Stomach (tissue), 9 donors: ENCODE results near the gene CFAP97D2. TPM values are rescaled to one million over a fixed set of nuclear protein-coding genes. Genes with fewer than 3 reads are reported as not detected.
A peak's percentile ranks its signal among the peaks of the same experiment; 100 is the strongest.

Experiments used
- DNase-seq, 2 donors: peaks; one replicate each; pipeline versions ENCODE4 v3.0.0 to v3.0.0-alpha.2; 2013 to 2019
- H3K27ac ChIP-seq, 5 donors: fragments of 200-600 bp in 4 of 5; sonication (generic) in 4 of 5; one replicate each; pipeline ENCODE4 v1.5.1; 2013 to 2019; ENCODE audit warnings: mild to moderate bottlenecking in 1 of 5, moderate library complexity in 1 of 5
- H3K27me3 ChIP-seq, 3 donors: fragments of 200-600 bp; sonication (generic); one replicate each; pipeline ENCODE4 v1.5.1; 2017 to 2019; ENCODE audit warnings: mixed run types in 1 of 3
- H3K36me3 ChIP-seq, 4 donors: fragments of 200-600 bp; sonication (generic); 1 replicate in 3 of 4; 2 replicates in 1 of 4; pipeline ENCODE4 v1.5.1; 2016 to 2019
- H3K4me1 ChIP-seq, 4 donors: fragments of 200-600 bp; sonication (generic); one replicate each; pipeline ENCODE4 v1.5.1; 2016 to 2019
- H3K4me3 ChIP-seq, 4 donors: fragments of 200-600 bp; sonication (generic) in 3 of 4; one replicate each; pipeline ENCODE4 v1.5.1; 2016 to 2019; ENCODE audit warnings: mild to moderate bottlenecking in 1 of 4
- H3K9me3 ChIP-seq, 4 donors: fragments of 200-600 bp; sonication (generic); one replicate each; pipeline ENCODE4 v1.5.1; 2016 to 2019
- EP300 ChIP-seq: sonication (generic); formaldehyde crosslinking; IDR thresholded peaks from one replicate; pipeline ENCODE4 v1.6.1; 2017; ENCODE audit warnings: antibody characterized with exemption
- POLR2A ChIP-seq, 4 donors: fragments of 450-650 bp; IDR thresholded peaks; one replicate each; pipeline ENCODE4 v1.6.1; 2016; ENCODE audit warnings: antibody characterized with exemption in 4 of 4, control low read depth in 2 of 4, mild to moderate bottlenecking in 1 of 4, moderate library complexity in 1 of 4
- POLR2AphosphoS5 ChIP-seq, 3 donors: sonication (generic); formaldehyde crosslinking; IDR thresholded peaks; one replicate each; pipeline ENCODE4 v1.6.1; 2016; ENCODE audit warnings: antibody characterized with exemption in 3 of 3
- WGBS, 5 donors: extraction: QIAGEN DNeasy Blood & Tissue Kit in 3 of 5; methylation state at CpG; one replicate each; pipeline versions ENCODE4 v1.1.5 to v1.1.7; 2013 to 2018; 5-methylcytosine and 5-hydroxymethylcytosine counted together
- intact Hi-C: fragments of 100-400 bp; cut with DNase I; formaldehyde crosslinking; loops from one replicate; pipeline ENCODE4 v1.15.1; 2023; ENCODE audit warnings: low total_unique reads
- polyA plus RNA-seq, 3 donors: library from polyadenylated mRNA; stranded (reverse); fragments of 200-250 nt; gene quantifications; one replicate each; pipeline ENCODE4 v1.2.3, GENCODE V29; 2013
- total RNA-seq, 5 donors: library from RNA; depleted of rRNA; stranded (reverse); fragments of >200 nt; gene quantifications; one replicate each; pipeline versions ENCODE4 v1.1.0 to v1.2.3, GENCODE V29; 2014 to 2016
- TF ChIP-seq, protein P1 (sequence below), 7 experiments: fragments of 450-650 bp in 4 of 7; fragments of 200-600 bp in 3 of 7; sonication (generic) in 3 of 7; IDR thresholded peaks; one replicate each; pipeline ENCODE4 v1.5.1; 2016 to 2019; ENCODE audit warnings: antibody characterized with exemption in 7 of 7, control low read depth in 2 of 7, mild to moderate bottlenecking in 1 of 7
- donor health status: healthy with polysubstance abuse.
- donor health status: Bipolar disorder and iron deficiency.
- donor health status: healthy.

Gene CFAP97D2
- total and polyA plus RNA-seq, 8 donors = not detected

DNA sequence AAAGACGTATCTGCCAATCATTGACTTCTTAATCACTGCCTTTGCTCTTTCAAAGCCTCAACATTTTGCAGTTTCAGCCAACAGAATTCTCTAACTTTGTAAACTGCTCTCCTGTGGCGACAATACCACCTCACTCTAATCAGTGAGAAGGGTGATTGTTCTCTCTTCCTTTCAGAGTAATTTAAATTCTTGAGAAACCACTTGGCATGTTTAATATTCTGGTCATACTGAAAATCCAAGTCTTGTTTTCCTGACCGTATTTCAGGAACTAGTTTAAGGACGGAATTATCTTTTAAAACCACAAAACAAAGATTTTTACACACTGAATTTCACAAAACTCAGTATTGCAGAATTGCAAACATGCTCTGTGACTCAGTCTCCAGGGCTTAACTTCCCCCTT, 50.4 kb downstream of the CFAP97D2 start:
- H3K36me3 ChIP-seq = no peaks in the 10 kb centered on the region
- intact Hi-C loops = loop anchor here (5.0 kb wide), 1 partner anchor 277 kb away; no protein-coding TSS in a partner anchor
- 30 to 48% (median 40%) methylated on average over 4 of the region's 4 CpGs for WGBS, 5 donors
- H3K4me1 ChIP-seq = peaks cover 0 to 23% (median 11%) of the 10 kb centered on the region in 4 donors
- DNase-seq = no peak
- H3K4me3 ChIP-seq = no peak overlapping the region
- H3K27ac ChIP-seq = no peak overlapping the region
- no peaks in the 10 kb centered on the region for H3K9me3 ChIP-seq
- peaks cover 0 to 39% (median 29%) of the 10 kb centered on the region in 3 donors for H3K27me3 ChIP-seq
- no peak for TF ChIP-seq POLR2AphosphoS5 (IDR thresholded peaks at IDR 0.05)
- TF ChIP-seq EP300 = no peak
- TF ChIP-seq, protein P1, sequence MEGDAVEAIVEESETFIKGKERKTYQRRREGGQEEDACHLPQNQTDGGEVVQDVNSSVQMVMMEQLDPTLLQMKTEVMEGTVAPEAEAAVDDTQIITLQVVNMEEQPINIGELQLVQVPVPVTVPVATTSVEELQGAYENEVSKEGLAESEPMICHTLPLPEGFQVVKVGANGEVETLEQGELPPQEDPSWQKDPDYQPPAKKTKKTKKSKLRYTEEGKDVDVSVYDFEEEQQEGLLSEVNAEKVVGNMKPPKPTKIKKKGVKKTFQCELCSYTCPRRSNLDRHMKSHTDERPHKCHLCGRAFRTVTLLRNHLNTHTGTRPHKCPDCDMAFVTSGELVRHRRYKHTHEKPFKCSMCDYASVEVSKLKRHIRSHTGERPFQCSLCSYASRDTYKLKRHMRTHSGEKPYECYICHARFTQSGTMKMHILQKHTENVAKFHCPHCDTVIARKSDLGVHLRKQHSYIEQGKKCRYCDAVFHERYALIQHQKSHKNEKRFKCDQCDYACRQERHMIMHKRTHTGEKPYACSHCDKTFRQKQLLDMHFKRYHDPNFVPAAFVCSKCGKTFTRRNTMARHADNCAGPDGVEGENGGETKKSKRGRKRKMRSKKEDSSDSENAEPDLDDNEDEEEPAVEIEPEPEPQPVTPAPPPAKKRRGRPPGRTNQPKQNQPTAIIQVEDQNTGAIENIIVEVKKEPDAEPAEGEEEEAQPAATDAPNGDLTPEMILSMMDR (IDR thresholded peaks at IDR 0.05) = no peak
- TF ChIP-seq POLR2A (IDR thresholded peaks at IDR 0.05) = no peak

DNA sequence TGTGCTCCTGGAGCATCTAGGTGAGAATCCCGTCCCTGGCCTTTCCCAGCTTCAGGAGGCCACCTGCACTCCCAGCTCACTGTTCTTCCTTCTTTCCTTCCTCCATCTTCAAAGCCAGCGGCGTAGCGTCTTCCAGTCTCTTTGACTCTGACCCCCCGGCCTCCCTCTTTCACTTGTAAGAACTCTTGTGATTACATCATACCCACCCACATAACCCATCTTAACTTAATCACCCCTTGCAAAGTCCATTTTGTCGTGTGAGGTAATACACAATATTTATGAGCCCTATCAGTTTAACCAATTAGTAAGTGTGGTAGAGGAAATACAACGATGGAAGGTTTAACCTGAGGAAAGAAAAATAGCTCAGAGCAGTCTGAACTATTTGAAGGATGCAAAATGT, 51.1 kb downstream of the CFAP97D2 start:
- Histone ChIP-seq H3K9me3 (no peaks in the 10 kb centered on the region), H3K27me3 (peaks cover 0 to 39% (median 29%) of the 10 kb centered on the region in 3 donors), H3K36me3 (no peaks in the 10 kb centered on the region), H3K4me3 (no peak overlapping the region), H3K4me1 (peaks cover 0 to 24% (median 14%) of the 10 kb centered on the region in 4 donors), H3K27ac (no peak overlapping the region)
- no peak for TF ChIP-seq POLR2AphosphoS5 (IDR thresholded peaks at IDR 0.05)
- TF ChIP-seq POLR2A (IDR thresholded peaks at IDR 0.05) = no peak
- no peak for TF ChIP-seq EP300
- TF ChIP-seq, protein P1 (IDR thresholded peaks at IDR 0.05) = no peak
- WGBS, 5 donors = 26 to 42% (median 30%) methylated on average over 7 of the region's 7 CpGs
- intact Hi-C loops = no loop called here
- DNase-seq = peak in 1 of 2 donors; percentile 22

DNA sequence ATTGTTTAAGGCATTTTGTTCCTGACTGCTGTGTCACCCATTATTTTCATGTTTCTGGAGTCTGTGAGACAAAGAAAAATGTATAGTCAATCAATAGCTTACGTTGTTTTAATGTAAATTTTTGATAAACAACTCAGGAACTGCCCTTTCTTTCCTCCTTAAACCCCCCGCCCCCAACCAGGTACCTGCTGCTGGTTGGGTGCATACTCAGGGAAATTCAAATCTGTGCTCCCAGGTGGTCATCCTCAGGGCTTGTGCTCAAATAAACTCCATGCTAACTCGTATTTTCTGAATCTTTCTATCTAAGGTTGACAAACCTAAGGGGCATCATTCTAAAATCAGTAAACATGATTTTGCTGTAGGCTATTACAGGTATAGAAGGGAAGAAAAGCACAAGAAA, 51.5 kb downstream of the CFAP97D2 start:
- TF ChIP-seq, protein P1 (IDR thresholded peaks at IDR 0.05) = no peak
- TF ChIP-seq EP300 (no peak), POLR2AphosphoS5 (IDR thresholded peaks at IDR 0.05) (no peak)
- intact Hi-C loops = no loop called here

DNA sequence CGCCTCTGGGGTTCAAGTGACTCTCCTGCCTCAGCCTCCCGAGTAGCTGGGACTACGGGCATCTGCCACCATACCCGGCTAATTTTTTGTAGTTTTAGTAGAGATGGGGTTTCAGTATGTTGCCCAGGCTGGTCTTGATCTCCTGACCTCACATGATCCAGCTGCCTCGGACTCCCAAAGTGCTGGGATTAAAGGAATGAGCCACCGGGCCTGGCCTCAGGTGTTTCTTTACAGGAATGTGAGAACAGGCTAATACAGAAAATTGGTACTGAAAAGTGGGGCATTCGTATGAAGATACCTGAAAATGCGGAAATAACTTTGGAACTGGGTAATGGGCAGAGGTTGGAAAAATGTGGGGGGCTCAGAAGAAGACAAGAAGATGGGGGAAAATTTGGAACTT, 52.8 kb downstream of the CFAP97D2 start:
- 75 to 87% (median 84%) methylated on average over 8 of the region's 8 CpGs for WGBS, 5 donors
- peaks cover 0 to 38% (median 29%) of the 10 kb centered on the region in 3 donors for H3K27me3 ChIP-seq
- H3K4me1 ChIP-seq = peaks cover 0 to 26% (median 24%) of the 10 kb centered on the region in 4 donors
- H3K4me3 ChIP-seq = no peak overlapping the region
- TF ChIP-seq POLR2AphosphoS5 (IDR thresholded peaks at IDR 0.05) (no peak), EP300 (no peak), POLR2A (IDR thresholded peaks at IDR 0.05) (no peak)
- TF ChIP-seq, protein P1 (IDR thresholded peaks at IDR 0.05) = no peak
- H3K27ac ChIP-seq = no peak overlapping the region
- intact Hi-C loops = no loop called here
- no peak for DNase-seq
- H3K9me3 ChIP-seq = no peaks in the 10 kb centered on the region
- H3K36me3 ChIP-seq = peaks cover 3 to 4% (median 4%) of the 10 kb centered on the region in 4 donors

More for the DNA sequence above, 51.5 kb downstream of the CFAP97D2 start:
- Histone ChIP-seq H3K9me3 (no peaks in the 10 kb centered on the region), H3K4me3 (no peak overlapping the region), H3K36me3 (no peaks in the 10 kb centered on the region), H3K27me3 (peaks cover 0 to 39% (median 29%) of the 10 kb centered on the region in 3 donors), H3K27ac (no peak overlapping the region), H3K4me1 (peaks cover 0 to 27% (median 17%) of the 10 kb centered on the region in 4 donors)
- DNase-seq = no peak
- 26 to 44% (median 42%) methylated on average over 3 of the region's 3 CpGs for WGBS, 5 donors
